ENCODE data around the gene MYO1A. TPM values are rescaled to one million over a fixed set of nuclear protein-coding genes. Genes with fewer than 3 reads are reported as not detected.
"Not testable (repeated sequence)": the region's sequence is repeated elsewhere in the genome, so short reads cannot be mapped to it uniquely, and the experiment has no call there.

MYO1A gene
- total RNA-seq, 1 experiment from 2014 or later: 9.3 TPM

- H3K36me3 Mint-ChIP-seq (ENCODE audit: insufficient read depth, unreplicated experiment): peaks cover 5% of the 10 kb centered on the region
Observed at GRCh38 chr12:56988207-56988739, 61.7 kb downstream of the MYO1A start.

GRCh38 chr12:56987551-56988053, 62.3 kb downstream of the MYO1A start:
- no TSS peak for BruUV-seq (replicated peaks)
- ChIA-PET POLR2A (no interaction called here), CTCF (interaction anchor here (0.8 to 2.6 kb wide), 5 partner anchors 13 to 196 kb away, joined by 3 to 20 read pairs (median 4); no protein-coding TSS in a partner anchor)
- Mint-ChIP-seq H3K4me3 (ENCODE audit: unreplicated experiment) (no peak overlapping the region), H3K36me3 (ENCODE audit: insufficient read depth, unreplicated experiment) (peaks cover 5% of the 10 kb centered on the region), H3K27ac (ENCODE audit: unreplicated experiment) (no peak overlapping the region), H3K9me3 (ENCODE audit: unreplicated experiment) (no peaks in the 10 kb centered on the region), H3K27me3 (ENCODE audit: insufficient read depth, unreplicated experiment) (no peaks in the 10 kb centered on the region), H3K4me1 (ENCODE audit: low read depth, unreplicated experiment) (peaks cover 20% of the 10 kb centered on the region)
- peak; percentile 67 to 80 for DNase-seq
- H3K4me1 ChIP-seq: peaks cover 15% of the 10 kb centered on the region
- H3K27me3 ChIP-seq (replicated peaks; ENCODE audit: control insufficient read depth, insufficient read depth, low read length): no peaks in the 10 kb centered on the region
- peak; percentile 88 to 90 for TF ChIP-seq CTCF (IDR thresholded peaks at IDR 0.05; ENCODE audit: insufficient read depth in 1 of 2, low read depth in 1 of 2, low read length in 1 of 2, severe bottlenecking in 1 of 2, unreplicated experiment in 1 of 2)
- H3K4me3 ChIP-seq (ENCODE audit: low read depth, low read length): no peak overlapping the region
- no peaks in the 10 kb centered on the region for H3K9me3 ChIP-seq
- intact Hi-C loops (cut with micrococcal nuclease; ENCODE audit: unreplicated experiment): loop anchor here (1.0 to 2.0 kb wide), 3 partner anchors 40 to 231 kb away; no protein-coding TSS in a partner anchor
- H3K36me3 ChIP-seq (ENCODE audit: control insufficient read depth, insufficient read depth, low read length): no peaks in the 10 kb centered on the region

More at GRCh38 chr12:56988207-56988739, 61.7 kb downstream of the MYO1A start:
- Mint-ChIP-seq H3K27me3 (ENCODE audit: insufficient read depth, unreplicated experiment) (no peaks in the 10 kb centered on the region), H3K4me1 (ENCODE audit: low read depth, unreplicated experiment) (peaks cover 20% of the 10 kb centered on the region), H3K9me3 (ENCODE audit: unreplicated experiment) (no peaks in the 10 kb centered on the region), H3K4me3 (ENCODE audit: unreplicated experiment) (no peak overlapping the region), H3K27ac (ENCODE audit: unreplicated experiment) (no peak overlapping the region)
- H3K36me3 ChIP-seq (ENCODE audit: control insufficient read depth, insufficient read depth, low read length): no peaks in the 10 kb centered on the region
- no peaks in the 10 kb centered on the region for H3K9me3 ChIP-seq
- H3K4me3 ChIP-seq (ENCODE audit: low read depth, low read length): no peak overlapping the region
- H3K27me3 ChIP-seq (replicated peaks; ENCODE audit: control insufficient read depth, insufficient read depth, low read length): no peaks in the 10 kb centered on the region
- no peak for TF ChIP-seq CTCF (IDR thresholded peaks at IDR 0.05; ENCODE audit: insufficient read depth in 1 of 2, low read depth in 1 of 2, low read length in 1 of 2, severe bottlenecking in 1 of 2, unreplicated experiment in 1 of 2)
- intact Hi-C loops (cut with micrococcal nuclease; ENCODE audit: unreplicated experiment): no loop called here
- DNase-seq: no peak
- peaks cover 15% of the 10 kb centered on the region for H3K4me1 ChIP-seq
- CTCF ChIA-PET: interaction anchor here (0.6 to 2.6 kb wide), 5 partner anchors 13 to 360 kb away, joined by 3 to 20 read pairs (median 4); no protein-coding TSS in a partner anchor
- no TSS peak for BruUV-seq (replicated peaks)
- POLR2A ChIA-PET: no interaction called here

- intact Hi-C loops (cut with micrococcal nuclease; ENCODE audit: unreplicated experiment): loop anchor here (1.0 to 2.0 kb wide), 3 partner anchors 40 to 230 kb away; no protein-coding TSS in a partner anchor
- ChIA-PET POLR2A (no interaction called here), CTCF (interaction anchor here (0.9 to 2.6 kb wide), 4 partner anchors 14 to 196 kb away, joined by 3 to 20 read pairs (median 9); no protein-coding TSS in a partner anchor)
- no TSS peak for BruUV-seq (replicated peaks)
- Mint-ChIP-seq H3K36me3 (ENCODE audit: insufficient read depth, unreplicated experiment) (peaks cover 5% of the 10 kb centered on the region), H3K27ac (ENCODE audit: unreplicated experiment) (no peak overlapping the region), H3K4me1 (ENCODE audit: low read depth, unreplicated experiment) (peaks cover 20% of the 10 kb centered on the region), H3K9me3 (ENCODE audit: unreplicated experiment) (no peaks in the 10 kb centered on the region), H3K27me3 (ENCODE audit: insufficient read depth, unreplicated experiment) (no peaks in the 10 kb centered on the region), H3K4me3 (ENCODE audit: unreplicated experiment) (no peak overlapping the region)
- no peak for DNase-seq
- Histone ChIP-seq H3K4me1 (peaks cover 15% of the 10 kb centered on the region), H3K4me3 (ENCODE audit: low read depth, low read length) (no peak overlapping the region), H3K9me3 (no peaks in the 10 kb centered on the region), H3K27me3 (replicated peaks; ENCODE audit: control insufficient read depth, insufficient read depth, low read length) (no peaks in the 10 kb centered on the region), H3K36me3 (ENCODE audit: control insufficient read depth, insufficient read depth, low read length) (no peaks in the 10 kb centered on the region)
- no peak for TF ChIP-seq CTCF (IDR thresholded peaks at IDR 0.05; ENCODE audit: insufficient read depth in 1 of 2, low read depth in 1 of 2, low read length in 1 of 2, severe bottlenecking in 1 of 2, unreplicated experiment in 1 of 2)
Observed at GRCh38 chr12:56987011-56987410, 62.9 kb downstream of the MYO1A start.

GRCh38 chr12:56985714-56986113, 64.2 kb downstream of the MYO1A start:
- H3K4me3 ChIP-seq (ENCODE audit: low read depth, low read length); H3K27me3 Mint-ChIP-seq (ENCODE audit: insufficient read depth, unreplicated experiment); H3K9me3 ChIP-seq; H3K4me3 Mint-ChIP-seq (ENCODE audit: unreplicated experiment); H3K36me3 ChIP-seq (ENCODE audit: control insufficient read depth, insufficient read depth, low read length); BruUV-seq (replicated peaks); H3K36me3 Mint-ChIP-seq (ENCODE audit: insufficient read depth, unreplicated experiment); H3K27me3 ChIP-seq (replicated peaks; ENCODE audit: control insufficient read depth, insufficient read depth, low read length); H3K9me3 Mint-ChIP-seq (ENCODE audit: unreplicated experiment): not testable (repeated sequence)
- Mint-ChIP-seq H3K4me1 (ENCODE audit: low read depth, unreplicated experiment) (peaks cover 20% of the 10 kb centered on the region), H3K27ac (ENCODE audit: unreplicated experiment) (peak overlapping the region; percentile 65)
- ChIA-PET CTCF (interaction anchor here (0.6 to 0.7 kb wide), 5 partner anchors 16 to 362 kb away, joined by 3 to 14 read pairs (median 3); no protein-coding TSS in a partner anchor), POLR2A (interaction anchor here (0.5 to 0.9 kb wide), 3 partner anchors 32 to 297 kb away, joined by 3 read pairs; partner anchors contain the start of gene NACA)
- peaks cover 15% of the 10 kb centered on the region for H3K4me1 ChIP-seq
- DNase-seq: peak; percentile 67 to 84
- intact Hi-C loops (cut with micrococcal nuclease; ENCODE audit: unreplicated experiment): loop anchor here (2.0 kb wide), 1 partner anchor 229 kb away; no protein-coding TSS in a partner anchor

All from Caco-2 (cell line).